GM23248 (cell line): Measurements from ENCODE around the gene PSME1.

Experiments used
- EZH2 ChIP-seq: fragments of 200-600 bp; sonication (generic); IDR thresholded peaks from 2 replicates; pipeline ENCODE4 v1.6.1; 2018; ENCODE audit warnings: antibody characterized with exemption, mild to moderate bottlenecking; ENCODE audit not compliant: insufficient read depth, poor library complexity, severe bottlenecking
- EZH2phosphoT487 ChIP-seq: fragments of 200-600 bp; sonication (generic); IDR thresholded peaks from 2 replicates; pipeline ENCODE4 v1.6.1; 2018; ENCODE audit warnings: antibody characterized with exemption, moderate library complexity, mild to moderate bottlenecking, low read depth; ENCODE audit not compliant: insufficient read depth

- TF ChIP-seq EZH2 (no peak), EZH2phosphoT487 (no peak)
Measured at GRCh38 chr14:24172871-24173281, 36.9 kb downstream of the PSME1 start.
